Astrocyte (in vitro differentiated cells and primary cell): ENCODE measurements around the gene UTS2R. TPM values are rescaled to one million over a fixed set of nuclear protein-coding genes. Genes with fewer than 3 reads are reported as not detected.

ENCODE experiments used
- DNase-seq: peaks from one replicate; pipeline ENCODE4 v3.0.0-alpha.2; 2010; ENCODE audit warnings: low read depth
- FAIRE-seq: peaks from 2 replicates; lab custom pipeline; 2011; peaks lifted over from hg19 to GRCh38; lab: Jason Lieb, UNC
- H2AFZ ChIP-seq: 2 replicates; pipeline ENCODE4 v1.6.0; 2012; ENCODE audit warnings: low read depth, low read length, inconsistent platforms
- H3K27ac ChIP-seq: 2 replicates; pipeline ENCODE4 v1.5.1; 2011; ENCODE audit warnings: low read depth, low read length, inconsistent platforms
- H3K27me3 ChIP-seq: 2 replicates; pipeline ENCODE4 v1.6.0; 2011; ENCODE audit warnings: low read length, inconsistent platforms; ENCODE audit not compliant: insufficient read depth
- H3K36me3 ChIP-seq: 2 replicates; pipeline ENCODE4 v1.5.1; 2011; ENCODE audit warnings: low read length, inconsistent platforms; ENCODE audit not compliant: insufficient read depth
- H3K4me1 ChIP-seq: 2 replicates; pipeline ENCODE4 v1.5.1; 2011; ENCODE audit warnings: low read length, inconsistent platforms; ENCODE audit not compliant: insufficient read depth
- H3K4me2 ChIP-seq: 2 replicates; pipeline ENCODE4 v1.6.0; 2012; ENCODE audit warnings: low read length, inconsistent platforms
- H3K4me3 ChIP-seq: 2 replicates; pipeline ENCODE4 v1.5.1; 2011; ENCODE audit warnings: low read depth, mild to moderate bottlenecking, low read length, inconsistent platforms; ENCODE audit not compliant: insufficient read depth
- H3K79me2 ChIP-seq: 2 replicates; pipeline ENCODE4 v1.6.0; 2012; ENCODE audit warnings: mild to moderate bottlenecking, low read length, inconsistent platforms; ENCODE audit not compliant: insufficient read depth
- H3K9ac ChIP-seq: 2 replicates; pipeline ENCODE4 v1.6.0; 2012; ENCODE audit warnings: mild to moderate bottlenecking, low read length, inconsistent platforms
- H3K9me3 ChIP-seq: 2 replicates; pipeline ENCODE4 v1.5.1; 2012; ENCODE audit warnings: low read depth, mild to moderate bottlenecking, low read length, inconsistent platforms; ENCODE audit not compliant: insufficient read depth
- H4K20me1 ChIP-seq: 2 replicates; pipeline ENCODE4 v1.6.0; 2012; ENCODE audit warnings: low read length, inconsistent platforms; ENCODE audit not compliant: insufficient read depth
- H3K27ac Mint-ChIP-seq: one replicate; pipeline ENCODE4 v1.8.0; 2021; ENCODE audit warnings: mild to moderate bottlenecking, mixed read lengths; ENCODE audit not compliant: unreplicated experiment
- H3K27me3 Mint-ChIP-seq: one replicate; pipeline ENCODE4 v1.8.0; 2021; ENCODE audit warnings: low read depth, mixed read lengths; ENCODE audit not compliant: unreplicated experiment
- H3K36me3 Mint-ChIP-seq: one replicate; pipeline ENCODE4 v1.8.0; 2021; ENCODE audit warnings: low read depth, mixed read lengths; ENCODE audit not compliant: unreplicated experiment
- H3K4me1 Mint-ChIP-seq: one replicate; pipeline ENCODE4 v1.8.0; 2021; ENCODE audit warnings: low read depth, mixed read lengths; ENCODE audit not compliant: unreplicated experiment
- H3K4me3 Mint-ChIP-seq: one replicate; pipeline ENCODE4 v1.8.0; 2021; ENCODE audit warnings: mild to moderate bottlenecking, moderate library complexity, mixed read lengths; ENCODE audit not compliant: unreplicated experiment
- H3K9me3 Mint-ChIP-seq: one replicate; pipeline ENCODE4 v1.8.0; 2021; ENCODE audit warnings: mild to moderate bottlenecking, mixed read lengths; ENCODE audit not compliant: unreplicated experiment
- EZH2 ChIP-seq: IDR thresholded peaks from 2 replicates; pipeline ENCODE4 v1.6.1; 2012; ENCODE audit warnings: mild to moderate bottlenecking, low read length, inconsistent platforms; ENCODE audit not compliant: insufficient read depth
- total RNA-seq: library from RNA; stranded (reverse); gene quantifications from 2 replicates; pipeline ENCODE4 v1.2.1, GENCODE V29; 2021
- TF ChIP-seq, protein P1 (sequence below): IDR thresholded peaks from 2 replicates; pipeline ENCODE4 v1.5.1; 2011; ENCODE audit warnings: low read depth, mild to moderate bottlenecking, inconsistent platforms, low read length, moderate library complexity; ENCODE audit not compliant: insufficient read depth

UTS2R gene
- total RNA-seq, 1 donor from 2014 or later, result not detected

DNA sequence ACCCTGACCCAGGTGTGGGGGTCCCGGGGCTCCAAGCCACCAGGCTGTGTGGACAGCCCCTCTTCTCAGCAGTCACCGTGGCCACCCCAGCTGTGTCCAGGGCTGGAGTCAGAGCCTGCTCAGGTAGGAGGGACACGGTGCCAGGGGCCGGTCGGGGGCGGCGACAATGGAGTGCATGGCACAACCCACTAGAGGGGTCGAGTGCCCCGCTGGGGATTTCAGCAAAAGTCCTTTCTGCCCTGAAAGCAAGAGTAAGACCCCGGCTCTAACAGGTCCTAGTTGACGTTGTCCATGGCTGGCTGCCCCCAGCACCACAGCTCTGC, 11.3 kb downstream of the UTS2R start:
- H3K27ac ChIP-seq, result no peak overlapping the region
- H3K4me3 ChIP-seq, result no peak overlapping the region
- no peaks in the 10 kb centered on the region for H3K36me3 Mint-ChIP-seq
- H3K4me3 Mint-ChIP-seq, result no peak overlapping the region
- DNase-seq, result no peak
- TF ChIP-seq, protein P1, sequence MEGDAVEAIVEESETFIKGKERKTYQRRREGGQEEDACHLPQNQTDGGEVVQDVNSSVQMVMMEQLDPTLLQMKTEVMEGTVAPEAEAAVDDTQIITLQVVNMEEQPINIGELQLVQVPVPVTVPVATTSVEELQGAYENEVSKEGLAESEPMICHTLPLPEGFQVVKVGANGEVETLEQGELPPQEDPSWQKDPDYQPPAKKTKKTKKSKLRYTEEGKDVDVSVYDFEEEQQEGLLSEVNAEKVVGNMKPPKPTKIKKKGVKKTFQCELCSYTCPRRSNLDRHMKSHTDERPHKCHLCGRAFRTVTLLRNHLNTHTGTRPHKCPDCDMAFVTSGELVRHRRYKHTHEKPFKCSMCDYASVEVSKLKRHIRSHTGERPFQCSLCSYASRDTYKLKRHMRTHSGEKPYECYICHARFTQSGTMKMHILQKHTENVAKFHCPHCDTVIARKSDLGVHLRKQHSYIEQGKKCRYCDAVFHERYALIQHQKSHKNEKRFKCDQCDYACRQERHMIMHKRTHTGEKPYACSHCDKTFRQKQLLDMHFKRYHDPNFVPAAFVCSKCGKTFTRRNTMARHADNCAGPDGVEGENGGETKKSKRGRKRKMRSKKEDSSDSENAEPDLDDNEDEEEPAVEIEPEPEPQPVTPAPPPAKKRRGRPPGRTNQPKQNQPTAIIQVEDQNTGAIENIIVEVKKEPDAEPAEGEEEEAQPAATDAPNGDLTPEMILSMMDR, result no peak
- TF ChIP-seq EZH2, result no peak
- no peak overlapping the region for H3K9ac ChIP-seq
- H3K4me1 Mint-ChIP-seq, result no peaks in the 10 kb centered on the region
- no peaks in the 10 kb centered on the region for H3K79me2 ChIP-seq
- H3K9me3 ChIP-seq, result no peaks in the 10 kb centered on the region
- H3K36me3 ChIP-seq, result no peaks in the 10 kb centered on the region
- no peak overlapping the region for H3K4me2 ChIP-seq
- H3K27me3 Mint-ChIP-seq, result peaks cover 30% of the 10 kb centered on the region
- no peaks in the 10 kb centered on the region for H3K9me3 Mint-ChIP-seq
- FAIRE-seq, result no peak
- peaks cover 18% of the 10 kb centered on the region for H3K27me3 ChIP-seq
- peaks cover 4% of the 10 kb centered on the region for H4K20me1 ChIP-seq
- no peaks in the 10 kb centered on the region for H3K4me1 ChIP-seq
- no peak overlapping the region for H3K27ac Mint-ChIP-seq
- H2AFZ ChIP-seq, result no peak overlapping the region

DNA sequence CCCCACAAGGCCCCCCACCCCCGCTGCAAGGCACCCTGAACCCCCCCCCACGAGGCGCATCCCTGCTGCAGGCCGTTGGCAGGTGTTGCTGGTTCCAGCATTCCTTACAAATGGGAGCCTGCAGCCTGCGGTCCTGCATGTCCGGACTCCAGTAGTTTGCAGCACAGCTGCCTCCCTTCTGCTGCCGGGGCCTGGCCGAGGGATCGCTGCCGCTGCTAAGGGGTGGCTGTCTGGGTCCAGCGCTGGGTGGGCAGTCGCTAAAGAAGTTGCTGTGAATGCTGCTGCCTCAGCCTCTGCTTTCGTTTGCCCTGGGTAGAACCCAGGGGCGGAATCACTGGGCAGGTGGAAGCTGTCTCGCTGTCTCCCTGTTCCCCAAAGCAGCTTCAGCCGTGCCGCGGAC, 11.8 kb downstream of the UTS2R start:
- H3K36me3 Mint-ChIP-seq, result no peaks in the 10 kb centered on the region
- peaks cover 31% of the 10 kb centered on the region for H3K27me3 Mint-ChIP-seq
- Histone ChIP-seq H3K9me3 (no peaks in the 10 kb centered on the region), H3K9ac (no peak overlapping the region), H2AFZ (no peak overlapping the region), H3K27ac (no peak overlapping the region), H3K79me2 (no peaks in the 10 kb centered on the region), H3K27me3 (peaks cover 19% of the 10 kb centered on the region), H3K4me2 (no peak overlapping the region), H3K4me3 (no peak overlapping the region), H3K4me1 (no peaks in the 10 kb centered on the region), H4K20me1 (peaks cover 4% of the 10 kb centered on the region), H3K36me3 (no peaks in the 10 kb centered on the region)
- no peaks in the 10 kb centered on the region for H3K4me1 Mint-ChIP-seq
- FAIRE-seq (no peak), DNase-seq (no peak)
- TF ChIP-seq, protein P1, result no peak
- no peak for TF ChIP-seq EZH2
- no peak overlapping the region for H3K4me3 Mint-ChIP-seq
- no peaks in the 10 kb centered on the region for H3K9me3 Mint-ChIP-seq
- H3K27ac Mint-ChIP-seq, result no peak overlapping the region

- H3K36me3 Mint-ChIP-seq, result peaks cover 2% of the 10 kb centered on the region
- TF ChIP-seq, protein P1, result no peak
- TF ChIP-seq EZH2, result no peak
- H3K4me3 Mint-ChIP-seq, result no peak overlapping the region
- peaks cover 29% of the 10 kb centered on the region for H3K27me3 Mint-ChIP-seq
- H3K9ac ChIP-seq, result no peak overlapping the region
- H4K20me1 ChIP-seq, result peaks cover 4% of the 10 kb centered on the region
- no peaks in the 10 kb centered on the region for H3K4me1 Mint-ChIP-seq
- H3K36me3 ChIP-seq, result no peaks in the 10 kb centered on the region
- H3K27ac Mint-ChIP-seq, result no peak overlapping the region
- DNase-seq, result no peak
- H3K4me3 ChIP-seq, result no peak overlapping the region
- no peaks in the 10 kb centered on the region for H3K9me3 ChIP-seq
- H2AFZ ChIP-seq, result no peak overlapping the region
- FAIRE-seq, result no peak
- no peaks in the 10 kb centered on the region for H3K79me2 ChIP-seq
- peaks cover 14% of the 10 kb centered on the region for H3K27me3 ChIP-seq
- H3K9me3 Mint-ChIP-seq, result no peaks in the 10 kb centered on the region
- H3K4me1 ChIP-seq, result no peaks in the 10 kb centered on the region
- no peak overlapping the region for H3K4me2 ChIP-seq
- no peak overlapping the region for H3K27ac ChIP-seq
Observed at GRCh38 chr17:82384051-82384729, 12.6 kb downstream of the UTS2R start.
